Subcutaneous abdominal adipose tissue (tissue), 5 donors: ENCODE measurements around the gene CD226.
"Not testable (repeated sequence)": the region's sequence is repeated elsewhere in the genome, so short reads cannot be mapped to it uniquely, and the experiment has no call there.

Experiments used
- H3K27ac ChIP-seq: one replicate; pipeline ENCODE4 v1.7.0; 2013; ENCODE audit warnings: low read depth, mild to moderate bottlenecking, inconsistent platforms, low read length, moderate library complexity
- H3K27me3 ChIP-seq, 5 donors: one replicate each; pipeline ENCODE4 v1.7.0; 2013; ENCODE audit warnings: low read length in 5 of 5, inconsistent platforms in 1 of 5; ENCODE audit not compliant: control insufficient read depth in 5 of 5, insufficient read depth in 4 of 5
- H3K36me3 ChIP-seq, 5 donors: one replicate each; pipeline ENCODE4 v1.7.0; 2013; ENCODE audit warnings: low read length in 5 of 5; ENCODE audit not compliant: control insufficient read depth in 5 of 5, insufficient read depth in 5 of 5
- H3K4me1 ChIP-seq, 5 donors: one replicate each; pipeline ENCODE4 v1.7.0; 2013; ENCODE audit warnings: low read length in 5 of 5, mild to moderate bottlenecking in 3 of 5, moderate library complexity in 1 of 5; ENCODE audit not compliant: control insufficient read depth in 5 of 5, insufficient read depth in 5 of 5
- H3K4me3 ChIP-seq, 5 donors: one replicate each; pipeline ENCODE4 v1.7.0; 2013; ENCODE audit warnings: low read length in 5 of 5, low read depth in 1 of 5
- H3K9ac ChIP-seq, 5 donors: one replicate each; pipeline ENCODE4 v1.7.0; 2013; ENCODE audit warnings: low read length in 5 of 5, mild to moderate bottlenecking in 4 of 5, moderate library complexity in 3 of 5
- H3K9me3 ChIP-seq, 5 donors: one replicate each; pipeline ENCODE4 v1.7.0; 2013; ENCODE audit warnings: low read length in 5 of 5; ENCODE audit not compliant: control insufficient read depth in 5 of 5
- donor health status: healthy.
- donor health status: healthy.
- donor health status: healthy.
- donor health status: healthy.
- donor health status: healthy.

The CD226 gene

DNA sequence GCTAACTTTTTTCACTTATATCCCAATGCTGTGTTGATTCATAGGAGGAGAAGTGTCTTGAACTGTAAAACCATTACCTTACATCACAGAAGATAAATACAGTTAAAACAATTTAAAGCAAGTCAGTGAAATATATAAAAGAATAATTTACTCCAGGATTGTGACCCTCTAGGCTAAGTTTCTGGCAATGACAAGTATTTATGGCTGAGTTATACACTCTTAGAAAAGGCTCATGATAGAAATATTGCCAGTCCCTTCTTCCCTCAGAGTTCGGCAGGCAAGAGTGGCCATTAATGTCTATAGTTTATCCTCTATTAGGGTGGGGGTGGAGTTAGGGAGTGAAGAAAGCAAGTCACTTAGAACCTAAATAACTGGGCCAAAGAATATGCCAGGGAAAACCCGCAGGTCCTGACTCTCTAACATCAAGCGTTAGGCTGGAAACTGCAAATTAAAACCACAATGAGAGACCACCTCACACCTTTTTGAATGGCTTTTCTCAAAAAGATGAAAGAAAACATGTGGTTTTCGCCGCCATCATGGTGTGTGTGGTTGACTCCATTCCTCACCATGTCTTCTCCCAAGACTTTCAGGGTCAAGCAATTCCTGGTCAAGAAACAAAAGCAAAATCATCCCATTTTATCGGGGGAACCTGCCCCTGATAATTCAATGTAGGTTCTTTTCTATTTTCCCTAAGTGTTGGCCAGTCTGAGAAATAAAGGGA lies 69.3 kb downstream of the CD226 start:
- no peaks in the 10 kb centered on the region for H3K36me3 ChIP-seq
- peaks cover 0 to 3% (median 0%) of the 10 kb centered on the region in 5 donors for H3K4me1 ChIP-seq
- no peak overlapping the region for H3K9ac ChIP-seq
- no peak overlapping the region for H3K4me3 ChIP-seq
- no peaks in the 10 kb centered on the region for H3K27me3 ChIP-seq
- no peak overlapping the region for H3K27ac ChIP-seq
- H3K9me3 ChIP-seq, result no peaks in the 10 kb centered on the region

DNA sequence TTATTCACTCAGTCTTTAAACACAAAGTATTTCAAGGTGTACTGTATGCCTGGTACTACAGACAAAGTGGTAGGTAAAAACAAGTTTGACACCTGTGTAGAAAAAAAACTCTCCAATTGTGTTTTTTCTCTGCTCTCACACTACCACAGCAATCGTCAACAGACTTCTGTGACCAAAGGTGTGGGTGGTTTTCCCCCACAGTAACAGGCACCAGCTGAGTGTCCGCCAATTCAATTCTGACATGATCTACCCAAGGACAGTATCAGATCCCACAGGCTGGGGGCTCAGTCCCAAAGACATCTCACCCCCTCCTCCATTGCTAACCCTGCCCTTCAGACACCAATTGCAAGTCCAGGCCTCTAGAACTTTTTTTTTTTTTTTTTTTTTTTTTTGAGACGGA lies 71.2 kb downstream of the CD226 start:
- Histone ChIP-seq H3K4me3 (no peak overlapping the region), H3K27me3 (no peaks in the 10 kb centered on the region), H3K9me3 (no peaks in the 10 kb centered on the region), H3K9ac (no peak overlapping the region), H3K36me3 (no peaks in the 10 kb centered on the region), H3K27ac (no peak overlapping the region), H3K4me1 (no peaks in the 10 kb centered on the region)

DNA sequence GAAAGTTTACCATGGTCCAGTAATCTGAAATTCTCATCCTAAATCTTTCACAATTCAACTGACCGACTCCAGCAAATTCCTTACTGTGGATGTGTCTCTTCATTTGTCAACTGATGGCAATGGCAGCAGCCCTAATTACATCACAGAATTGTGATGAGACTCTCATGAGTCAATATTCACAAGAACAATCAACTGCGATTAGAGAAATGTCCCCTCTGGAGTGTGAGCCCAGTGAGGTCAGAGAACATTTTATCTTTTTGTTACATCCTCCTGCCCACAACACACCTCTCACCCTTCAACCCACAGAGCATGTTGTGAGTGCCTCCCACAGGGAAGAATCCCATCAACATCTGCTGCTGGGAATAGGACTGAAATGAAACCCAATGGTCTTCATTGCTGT lies 73.6 kb downstream of the CD226 start:
- H3K27me3 ChIP-seq, result no peaks in the 10 kb centered on the region
- H3K4me1 ChIP-seq, result no peaks in the 10 kb centered on the region
- no peaks in the 10 kb centered on the region for H3K36me3 ChIP-seq
- H3K9ac ChIP-seq, result no peak overlapping the region
- H3K9me3 ChIP-seq, result no peaks in the 10 kb centered on the region
- no peak overlapping the region for H3K27ac ChIP-seq
- no peak overlapping the region for H3K4me3 ChIP-seq

DNA sequence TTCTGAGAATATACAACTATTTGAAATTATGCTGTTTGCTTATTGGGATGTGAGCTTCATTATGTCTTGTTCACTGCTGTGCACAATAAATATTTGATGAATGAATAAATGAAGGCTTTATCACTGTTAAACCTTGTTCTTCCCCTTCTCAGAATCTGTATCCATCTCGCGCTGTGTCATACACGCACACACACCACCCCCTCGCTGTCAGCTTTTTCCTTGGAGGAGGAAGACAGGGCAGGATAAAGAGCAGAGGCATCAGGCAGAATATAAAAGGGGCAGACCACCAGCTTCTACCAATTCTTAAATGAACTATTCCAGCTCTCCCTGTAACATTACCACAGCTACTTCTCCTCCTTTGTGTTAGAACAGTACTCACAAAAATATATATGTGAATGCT lies 75.0 kb downstream of the CD226 start:
- Histone ChIP-seq H3K9ac (no peak overlapping the region), H3K27me3 (no peaks in the 10 kb centered on the region), H3K4me3 (no peak overlapping the region), H3K36me3 (no peaks in the 10 kb centered on the region), H3K27ac (no peak overlapping the region), H3K9me3 (no peaks in the 10 kb centered on the region), H3K4me1 (no peaks in the 10 kb centered on the region)

DNA sequence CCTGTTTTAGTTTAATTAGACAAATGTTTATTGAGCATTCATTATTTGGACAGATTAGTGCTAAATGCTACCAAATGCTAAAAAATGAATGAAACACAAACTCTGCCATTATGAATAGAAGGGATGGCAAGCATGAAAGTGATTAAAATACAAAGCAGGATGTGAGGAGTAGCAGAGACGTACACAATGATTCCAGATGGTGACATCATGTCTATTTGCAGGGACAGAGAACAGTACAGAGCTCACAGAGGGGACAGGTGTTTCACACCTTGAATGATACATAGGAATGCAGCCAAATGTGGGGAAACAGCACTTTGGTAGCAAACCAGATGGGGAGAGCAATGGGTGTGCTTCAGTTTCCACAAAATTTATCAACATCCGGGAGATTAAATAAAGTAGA lies 76.3 kb downstream of the CD226 start:
- Histone ChIP-seq H3K27me3 (no peaks in the 10 kb centered on the region), H3K4me1 (no peaks in the 10 kb centered on the region), H3K9me3 (no peaks in the 10 kb centered on the region), H3K36me3 (no peaks in the 10 kb centered on the region), H3K4me3 (no peak overlapping the region), H3K9ac (no peak overlapping the region), H3K27ac (no peak overlapping the region)

DNA sequence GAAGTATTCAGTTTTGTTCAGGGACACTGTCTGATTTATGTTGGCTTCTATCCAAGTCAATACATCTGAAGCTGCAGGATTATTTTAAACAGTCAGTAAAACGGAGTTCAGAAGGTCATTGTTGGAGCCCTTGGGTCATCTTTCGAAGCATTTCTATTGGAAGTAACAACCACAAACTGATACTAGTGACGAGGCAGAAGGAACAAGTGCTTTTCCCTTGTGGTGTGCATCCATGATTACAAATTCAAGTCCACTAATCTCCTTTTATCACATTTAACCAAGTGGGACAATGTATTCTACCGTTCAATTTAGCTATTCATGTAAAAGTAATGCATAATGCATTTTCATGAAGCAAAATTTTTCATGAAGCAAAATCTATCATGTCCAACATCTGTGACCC lies 76.9 kb downstream of the CD226 start:
- no peaks in the 10 kb centered on the region for H3K36me3 ChIP-seq
- H3K27ac ChIP-seq, result no peak overlapping the region
- no peak overlapping the region for H3K4me3 ChIP-seq
- no peaks in the 10 kb centered on the region for H3K27me3 ChIP-seq
- H3K9me3 ChIP-seq, result no peaks in the 10 kb centered on the region
- no peaks in the 10 kb centered on the region for H3K4me1 ChIP-seq
- no peak overlapping the region for H3K9ac ChIP-seq

DNA sequence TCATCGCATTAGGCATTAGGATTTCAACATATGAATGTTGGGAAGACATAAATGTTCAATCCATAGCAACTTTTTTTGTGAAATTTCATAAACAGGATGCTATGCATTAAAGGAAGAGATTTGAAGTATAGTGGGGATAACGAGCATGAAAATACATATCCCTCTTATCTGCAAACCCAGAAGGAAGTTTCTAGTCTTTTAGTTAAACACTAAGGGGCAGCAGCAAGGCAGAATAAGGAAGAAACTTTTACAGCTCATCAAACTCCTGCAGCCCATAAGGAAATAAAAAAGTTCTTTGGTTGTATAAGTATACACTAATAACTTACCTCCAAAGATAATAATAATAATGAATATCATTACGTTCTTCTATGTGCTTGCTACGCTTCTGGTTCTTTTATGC lies 81.5 kb downstream of the CD226 start:
- Histone ChIP-seq H3K36me3 (no peaks in the 10 kb centered on the region), H3K9me3 (no peaks in the 10 kb centered on the region), H3K4me3 (no peak overlapping the region), H3K4me1 (no peaks in the 10 kb centered on the region), H3K27ac (no peak overlapping the region), H3K27me3 (no peaks in the 10 kb centered on the region), H3K9ac (no peak overlapping the region)

DNA sequence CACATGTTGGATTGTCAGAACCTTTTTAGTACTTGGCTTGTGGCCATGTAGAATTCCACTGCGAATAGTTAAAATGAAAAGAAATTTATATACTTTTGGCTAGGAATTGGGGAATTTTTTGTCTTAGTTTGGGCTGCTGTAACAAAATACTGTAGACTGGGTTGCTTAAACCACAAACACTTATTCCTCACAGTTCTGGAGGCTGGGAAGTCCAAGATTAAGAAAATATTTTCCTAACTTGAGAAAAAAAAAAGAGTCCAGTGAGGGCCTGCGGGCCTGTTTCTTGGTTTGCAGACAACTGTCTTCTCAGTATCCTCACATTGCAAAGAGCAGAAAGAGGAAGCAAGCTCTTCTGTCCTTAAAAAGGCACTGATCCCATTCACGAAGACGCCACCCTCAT lies 81.9 kb downstream of the CD226 start:
- Histone ChIP-seq H3K27me3 (no peaks in the 10 kb centered on the region), H3K9me3 (no peaks in the 10 kb centered on the region), H3K4me3 (no peak overlapping the region)

DNA sequence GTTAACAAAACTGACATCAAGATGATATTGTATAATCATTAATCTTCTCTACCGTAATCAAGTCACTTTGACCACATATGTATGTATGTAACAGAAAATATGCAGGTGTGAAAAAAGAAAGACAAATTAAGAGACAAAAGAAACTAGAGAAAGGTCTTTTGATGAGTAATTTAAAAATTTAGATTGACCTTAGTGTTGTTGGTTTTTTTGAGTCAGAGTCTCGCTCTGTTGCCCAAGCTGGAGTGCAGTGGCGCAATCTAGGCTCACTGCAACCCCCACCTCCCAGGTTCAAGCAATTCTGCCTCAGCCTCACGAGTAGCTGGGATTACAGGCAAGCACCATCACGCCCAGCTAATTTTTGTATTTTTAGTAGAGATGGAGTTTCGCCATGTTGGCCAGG lies 82.9 kb downstream of the CD226 start:
- H3K36me3 ChIP-seq, H3K27me3 ChIP-seq, H3K9ac ChIP-seq, H3K4me1 ChIP-seq, H3K27ac ChIP-seq, H3K9me3 ChIP-seq, H3K4me3 ChIP-seq: not testable (repeated sequence)

More for the DNA sequence above, 81.9 kb downstream of the CD226 start:
- no peak overlapping the region for H3K9ac ChIP-seq
- H3K4me1 ChIP-seq, result no peaks in the 10 kb centered on the region
- H3K27ac ChIP-seq, result no peak overlapping the region
- no peaks in the 10 kb centered on the region for H3K36me3 ChIP-seq

DNA sequence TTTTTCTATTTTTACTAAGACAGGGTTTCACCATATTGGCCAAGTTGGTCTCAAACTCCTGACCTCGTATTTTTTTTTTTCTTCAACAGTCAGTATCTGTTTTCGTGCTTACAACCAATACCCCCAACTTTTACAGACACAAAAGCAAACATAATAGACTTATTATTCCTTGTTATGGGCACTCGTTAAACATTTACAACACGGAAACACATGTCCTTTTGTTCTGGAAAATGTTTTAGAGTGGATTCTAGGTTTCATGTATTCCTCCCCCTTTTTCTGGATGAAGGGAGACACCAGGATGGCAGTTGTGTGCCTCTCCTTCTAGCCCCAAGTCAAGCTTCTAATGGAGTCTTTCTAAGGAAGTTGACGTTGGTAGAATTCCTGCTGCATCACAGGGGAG lies 88.8 kb downstream of the CD226 start:
- H3K27me3 ChIP-seq, result no peaks in the 10 kb centered on the region
- no peak overlapping the region for H3K9ac ChIP-seq
- no peaks in the 10 kb centered on the region for H3K4me1 ChIP-seq
- H3K36me3 ChIP-seq, result no peaks in the 10 kb centered on the region
- H3K27ac ChIP-seq, result no peak overlapping the region
- H3K4me3 ChIP-seq, result no peak overlapping the region
- no peaks in the 10 kb centered on the region for H3K9me3 ChIP-seq

DNA sequence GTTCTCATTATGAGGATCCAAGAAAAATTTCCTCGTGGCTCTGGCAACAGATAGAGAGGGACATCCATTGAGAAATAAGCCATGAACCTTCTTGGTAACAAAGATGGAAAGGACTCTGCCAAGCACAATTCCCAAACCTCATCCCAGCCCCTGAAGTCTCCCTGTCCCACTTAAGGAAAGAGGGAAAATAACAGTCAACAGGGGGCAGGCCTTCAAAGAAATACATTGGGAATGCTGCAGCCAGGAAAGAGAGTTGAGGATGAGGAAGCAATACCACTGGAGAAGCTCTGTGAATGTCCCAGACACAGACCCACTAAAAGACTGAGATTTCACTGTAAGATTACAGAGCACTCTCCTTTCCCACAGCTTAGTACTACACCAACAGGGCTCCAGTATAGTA lies 93.2 kb downstream of the CD226 start:
- H3K4me1 ChIP-seq, result no peaks in the 10 kb centered on the region
- no peak overlapping the region for H3K27ac ChIP-seq
- no peaks in the 10 kb centered on the region for H3K9me3 ChIP-seq
- H3K4me3 ChIP-seq, result no peak overlapping the region
- no peaks in the 10 kb centered on the region for H3K36me3 ChIP-seq
- no peak overlapping the region for H3K9ac ChIP-seq
- H3K27me3 ChIP-seq, result no peaks in the 10 kb centered on the region
